T follicular helper cell (primary cell): Measurements from ENCODE around the gene FXYD6.

Experiments used
- DNase-seq: peaks from one replicate; pipeline ENCODE4 v3.0.0-alpha.2; 2020; ENCODE audit warnings: low read depth

Gene FXYD6

DNA sequence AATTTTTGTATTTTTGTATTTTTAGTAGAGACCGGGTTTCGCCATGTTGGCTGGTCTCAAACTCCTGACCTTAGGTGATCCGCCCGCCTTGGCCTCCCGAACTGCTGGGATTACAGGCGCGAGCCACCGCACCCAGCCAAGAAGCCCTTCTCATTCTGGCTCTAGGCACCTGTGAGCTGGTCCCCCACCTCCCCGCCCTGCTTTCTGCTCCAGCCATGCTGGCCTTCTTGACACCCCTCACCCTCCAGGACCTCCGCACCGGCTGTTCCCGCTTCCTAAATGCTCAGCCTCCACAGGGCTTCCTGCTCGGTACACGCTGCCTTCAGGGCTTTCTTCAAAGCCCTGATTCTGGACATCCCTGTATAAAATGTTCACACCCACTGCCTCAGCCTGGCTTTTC lies 46.4 kb downstream of the FXYD6 start:
- no peak for DNase-seq

DNA sequence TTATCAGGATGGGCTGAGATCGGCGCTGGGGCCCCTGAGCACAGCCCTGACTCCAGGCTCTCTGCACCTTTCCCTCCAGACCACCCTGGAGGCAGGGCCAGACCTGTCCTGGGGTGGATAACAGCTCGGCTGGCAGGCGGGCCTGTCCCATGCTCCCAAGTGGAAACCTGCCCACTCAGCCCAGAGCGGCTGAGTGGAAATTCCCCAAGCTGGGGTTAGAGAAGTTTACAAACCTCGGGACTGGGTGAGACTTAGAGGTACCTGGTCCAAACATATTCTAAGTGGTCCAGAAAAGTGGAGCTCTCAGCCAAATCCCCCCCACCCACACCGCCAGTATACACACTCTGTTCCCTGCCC lies 47.1 kb downstream of the FXYD6 start:
- DNase-seq: no peak

DNA sequence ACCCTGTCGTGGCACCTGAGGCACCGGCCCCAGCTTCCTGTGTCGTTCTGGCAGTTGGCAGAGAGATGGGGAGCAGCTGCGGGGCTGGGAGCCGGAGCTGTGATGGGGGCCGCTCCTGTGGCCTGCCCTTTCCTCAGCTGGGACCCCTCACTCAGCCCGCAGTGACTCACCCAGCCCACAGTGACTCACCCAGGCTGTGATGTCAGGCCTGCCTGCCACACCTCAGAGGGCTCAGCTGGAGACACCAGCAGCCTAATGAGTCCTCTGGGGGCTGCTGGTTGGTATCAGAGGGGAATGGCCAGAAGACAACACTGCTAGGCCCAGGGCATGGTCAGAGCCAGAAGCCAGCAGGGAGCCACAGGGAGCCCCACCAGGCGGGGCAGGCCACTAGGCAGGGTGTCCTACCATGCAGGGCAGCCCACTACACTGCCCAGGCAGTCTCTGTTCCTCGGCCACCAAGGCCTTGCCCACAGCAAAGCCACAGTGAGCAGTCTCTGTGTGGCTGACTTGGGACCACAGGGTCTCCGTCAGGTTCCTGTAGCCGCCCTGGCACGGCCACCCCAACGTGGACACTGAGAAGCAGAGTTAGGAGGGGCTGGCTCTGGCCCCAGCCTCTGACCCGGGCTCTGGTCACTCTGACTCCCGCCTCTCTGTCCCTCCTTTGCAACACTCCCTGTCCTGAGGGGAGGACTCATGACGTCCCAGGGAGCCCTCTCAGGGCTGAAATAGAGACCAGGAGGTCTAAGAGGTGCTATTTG lies 47.7 kb downstream of the FXYD6 start:
- DNase-seq: peak; percentile 50

DNA sequence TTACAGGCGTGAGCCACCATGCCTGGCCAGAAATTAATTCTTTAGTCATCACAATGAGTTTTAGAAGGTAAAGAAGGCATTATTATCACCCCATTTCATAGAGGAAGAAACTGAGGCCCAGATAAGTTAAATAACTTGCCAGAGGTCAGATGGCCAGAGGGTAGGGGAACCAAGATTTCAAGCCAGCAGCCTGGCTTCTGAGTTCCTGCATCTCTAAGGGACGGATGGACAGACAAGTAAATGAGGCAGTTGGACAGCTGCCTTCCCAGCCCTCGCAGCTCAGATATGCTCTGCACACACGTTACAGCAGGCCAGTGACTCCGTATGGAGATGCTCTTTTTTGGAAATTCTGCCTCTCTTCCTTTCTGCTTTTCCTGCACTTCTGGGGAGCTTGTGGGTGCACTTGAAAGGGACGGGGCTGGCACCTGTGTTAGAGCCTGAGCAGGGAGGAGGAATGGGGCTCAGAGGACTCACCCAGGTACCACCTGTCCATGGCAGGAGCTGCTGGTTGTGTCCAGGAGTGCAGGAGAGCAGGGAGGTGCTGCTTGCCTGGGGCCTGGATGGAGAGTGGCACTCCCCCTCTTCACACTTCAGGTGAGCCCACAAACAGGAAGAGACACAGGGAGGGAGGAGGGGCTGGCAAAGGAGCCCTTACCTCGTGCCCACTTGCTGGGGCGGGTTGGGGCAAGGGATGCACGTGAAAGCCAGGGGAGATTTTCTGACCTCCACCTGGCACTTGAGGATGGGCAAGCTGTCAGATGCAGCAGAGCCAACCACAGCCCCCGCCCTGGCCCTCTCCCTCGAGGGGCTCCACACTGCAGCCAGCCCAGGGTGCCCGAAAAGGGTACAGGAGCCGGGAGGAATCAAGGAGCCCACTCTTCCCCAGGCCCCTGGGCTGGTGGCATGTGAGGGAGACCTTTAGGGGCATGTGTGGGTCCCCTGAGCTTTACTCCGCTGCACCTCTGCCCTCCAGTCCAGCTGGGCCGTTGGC lies 48.6 kb downstream of the FXYD6 start:
- no peak for DNase-seq

DNA sequence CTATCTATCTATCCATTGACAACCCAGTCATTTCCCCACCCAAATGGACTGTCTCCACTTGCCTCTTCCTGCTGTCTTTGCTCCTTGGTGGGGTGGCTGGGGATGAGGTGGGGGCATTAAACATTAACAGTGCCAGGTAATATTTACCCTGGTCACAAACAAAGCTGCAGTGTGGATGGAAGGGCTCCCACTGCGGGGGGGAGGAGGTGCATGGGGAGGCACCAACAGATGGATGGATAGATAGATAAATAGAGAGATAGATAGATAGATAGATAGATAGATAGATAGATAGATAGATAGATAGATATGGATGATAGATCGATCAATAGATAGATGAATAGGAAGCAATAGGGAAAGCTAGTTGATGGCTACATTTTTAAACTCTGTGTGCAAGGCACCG lies 49.6 kb downstream of the FXYD6 start:
- DNase-seq: no peak

DNA sequence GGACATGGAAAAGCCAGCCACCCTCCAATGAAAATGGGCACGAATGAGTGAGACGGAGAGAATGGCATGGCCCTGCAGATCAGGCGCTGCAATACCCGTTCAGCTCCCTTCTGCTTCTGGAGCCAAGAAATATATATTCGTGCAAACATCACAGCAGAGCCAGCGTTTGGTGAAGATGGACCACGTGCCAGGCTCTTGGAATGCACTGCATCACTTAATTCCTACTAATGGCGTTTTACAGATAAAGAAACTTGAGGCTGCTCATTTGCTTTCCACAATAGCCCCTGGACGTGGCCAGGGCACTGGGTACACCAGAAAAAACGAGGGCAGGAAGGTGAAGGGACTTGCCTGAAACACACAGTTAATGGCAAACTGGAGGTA lies 50.3 kb downstream of the FXYD6 start:
- no peak for DNase-seq

- no peak for DNase-seq
Measured at GRCh38 chr11:117825538-117826189, 50.8 kb downstream of the FXYD6 start.

GRCh38 chr11:117824571-117825537 lies 51.6 kb downstream of the FXYD6 start, which contains the start of gene FXYD2:
FXYD2 (minus strand) TSS chr11:117824744; CDS start chr11:117824678, 66 bp downstream.
- DNase-seq: no peak

- DNase-seq: no peak
Measured at GRCh38 chr11:117823946-117824420, 52.5 kb downstream of the FXYD6 start.

GRCh38 chr11:117823294-117823945 lies 53.0 kb downstream of the FXYD6 start:
- DNase-seq: no peak

DNA sequence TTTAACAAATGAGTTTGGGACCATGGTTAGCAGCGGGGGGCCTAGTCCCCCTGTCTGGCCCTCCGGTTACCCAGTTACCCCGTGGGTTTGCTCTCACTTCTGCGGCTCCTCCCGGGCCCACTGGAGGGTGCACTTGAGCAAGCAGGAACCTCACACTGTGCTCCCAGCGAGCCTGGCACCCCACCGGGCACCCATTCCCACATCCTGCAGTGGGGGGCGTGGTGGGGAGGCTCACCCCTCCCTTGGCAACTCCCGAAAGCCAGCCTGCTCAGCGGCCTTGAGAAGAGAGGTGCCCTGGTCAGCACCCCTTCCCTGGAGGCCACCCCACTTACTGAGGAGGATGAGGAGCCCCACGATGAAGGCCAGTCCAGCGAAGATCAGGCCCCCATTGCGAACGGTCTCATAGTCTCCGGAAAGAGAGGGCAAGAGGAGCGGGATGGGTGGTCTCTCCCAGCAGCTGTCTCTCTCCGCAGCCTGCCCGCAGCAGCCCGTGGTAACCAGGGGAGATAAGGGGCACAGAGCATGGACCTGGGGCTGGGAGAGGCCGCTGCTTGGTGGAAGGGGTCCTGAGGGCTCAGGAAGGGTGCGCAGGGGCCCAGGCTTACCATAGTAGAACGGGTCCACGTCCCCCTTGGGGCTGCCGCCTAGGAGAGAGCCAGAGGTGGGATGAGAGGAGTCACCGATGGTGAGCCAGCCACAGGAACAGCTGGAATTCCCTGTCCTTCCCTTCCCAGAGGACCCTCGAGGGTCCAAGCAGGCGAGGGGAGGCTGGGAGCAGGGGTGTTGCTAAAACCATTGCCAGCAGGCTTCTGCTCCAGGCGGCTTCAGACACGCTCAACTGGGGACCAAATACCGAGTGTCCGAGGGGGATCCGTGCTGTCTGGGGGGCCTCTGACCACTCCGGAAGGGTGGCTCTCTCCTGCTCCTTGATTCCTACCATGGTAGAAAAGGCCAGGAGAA lies 54.1 kb downstream of the FXYD6 start:
- DNase-seq: no peak

GRCh38 chr11:117821431-117821830 lies 55.0 kb downstream of the FXYD6 start:
- DNase-seq: no peak

DNA sequence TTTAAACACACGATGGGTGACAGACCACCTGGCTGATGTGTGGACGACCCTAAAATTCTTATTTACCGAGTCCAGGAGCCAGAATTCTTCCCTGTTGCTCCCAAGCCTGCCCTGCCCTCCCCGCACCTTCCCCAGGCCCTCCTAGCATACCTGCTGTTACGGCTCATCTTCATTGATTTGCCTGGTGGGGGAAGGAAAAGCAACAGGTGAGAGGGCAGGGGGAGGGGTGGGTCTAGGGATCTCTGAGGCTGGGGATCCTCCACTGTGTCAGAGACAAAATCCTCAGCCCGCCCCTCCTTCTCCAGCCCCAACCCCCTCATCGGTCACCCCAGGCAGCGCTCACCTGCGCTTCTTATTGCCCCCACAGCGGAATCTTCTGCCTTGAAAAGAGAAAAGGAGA lies 55.9 kb downstream of the FXYD6 start:
- no peak for DNase-seq

- DNase-seq: no peak
Measured at GRCh38 chr11:117820071-117820470, 56.4 kb downstream of the FXYD6 start.

GRCh38 chr11:117819096-117820040 lies 57.1 kb downstream of the FXYD6 start:
- no peak for DNase-seq

DNA sequence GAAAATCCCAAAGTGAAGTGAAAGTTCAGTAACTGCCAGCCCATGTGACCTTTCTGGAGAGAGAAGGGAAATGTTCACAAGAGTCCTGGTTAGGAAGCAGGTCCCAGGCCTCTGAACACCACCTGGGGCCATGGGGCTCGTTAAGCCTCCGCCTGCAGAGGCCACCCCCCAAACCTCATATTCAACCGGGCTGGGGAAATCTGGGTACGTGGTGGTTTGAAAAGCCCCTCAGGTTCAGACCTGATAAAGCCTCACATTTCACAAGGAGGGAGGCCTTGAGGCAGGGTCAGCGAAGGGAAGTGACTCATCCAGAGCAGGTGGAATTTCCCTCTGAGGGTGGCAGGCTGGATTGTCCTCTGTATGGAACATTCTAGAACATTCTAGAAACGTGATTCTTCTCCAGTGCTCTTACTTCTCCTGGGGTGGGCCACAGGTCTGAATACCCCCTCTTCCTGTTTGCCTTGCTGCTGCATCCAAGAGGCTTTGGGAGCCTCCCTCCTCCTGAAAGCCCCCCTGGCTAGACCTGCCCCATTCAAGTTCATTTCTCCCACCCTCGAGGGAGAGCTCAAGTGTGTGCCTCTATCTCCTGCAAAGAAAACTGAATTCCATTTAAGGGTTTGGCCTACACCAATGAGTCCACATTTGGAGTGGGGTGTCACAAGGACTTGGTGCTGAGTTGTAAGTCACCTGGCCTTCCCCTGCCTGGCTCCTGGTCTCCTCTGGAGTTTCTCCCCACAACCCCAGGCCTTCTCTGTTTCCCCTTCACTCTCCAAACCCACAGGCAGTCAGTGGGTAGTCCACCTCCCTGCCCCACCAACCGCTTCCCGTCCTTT lies 58.2 kb downstream of the FXYD6 start:
- no peak for DNase-seq

GRCh38 chr11:117817368-117818040 lies 59.0 kb downstream of the FXYD6 start:
- peak; percentile 70 for DNase-seq
